Stimulated activated naive CD4-positive, alpha-beta T cell treated with Interleukin-2 at 50 U/mL for 16 hours (primary cell): ENCODE results near the gene CSRNP3.
"Not testable (repeated sequence)": the region's sequence is repeated elsewhere in the genome, so short reads cannot be mapped to it uniquely, and the experiment has no call there.

Experiments used
- DNase-seq: peaks from one replicate; lab custom pipeline; 2025; lab: John Stamatoyannopoulos, UW

Gene CSRNP3

GRCh38 chr2:165587335-165587938 lies 117.9 kb downstream of the CSRNP3 start:
- DNase-seq = no peak

GRCh38 chr2:165590999-165591398 lies 121.5 kb downstream of the CSRNP3 start:
- not testable (repeated sequence) for DNase-seq

- DNase-seq = no peak
Measured at GRCh38 chr2:165593081-165593480, 123.6 kb downstream of the CSRNP3 start.

- no peak for DNase-seq
Measured at GRCh38 chr2:165594231-165594934, 124.9 kb downstream of the CSRNP3 start.

- DNase-seq = no peak
Measured at GRCh38 chr2:165594935-165595255, 125.4 kb downstream of the CSRNP3 start.

GRCh38 chr2:165596788-165597187 lies 127.3 kb downstream of the CSRNP3 start:
- DNase-seq = no peak

- DNase-seq = no peak
Measured at GRCh38 chr2:165601065-165601830, 131.8 kb downstream of the CSRNP3 start.

- no peak for DNase-seq
Measured at GRCh38 chr2:165601928-165602521, 132.5 kb downstream of the CSRNP3 start.

- DNase-seq = no peak
Measured at GRCh38 chr2:165609672-165610071, 140.2 kb downstream of the CSRNP3 start.

GRCh38 chr2:165610591-165611029 lies 141.1 kb downstream of the CSRNP3 start:
- DNase-seq = no peak

GRCh38 chr2:165617741-165618481 lies 148.4 kb downstream of the CSRNP3 start:
- no peak for DNase-seq

- no peak for DNase-seq
Measured at GRCh38 chr2:165618806-165619205, 149.3 kb downstream of the CSRNP3 start.

GRCh38 chr2:165621086-165621560 lies 151.6 kb downstream of the CSRNP3 start:
- no peak for DNase-seq

- DNase-seq = no peak
Measured at GRCh38 chr2:165623161-165623560, 153.7 kb downstream of the CSRNP3 start.

GRCh38 chr2:165623783-165624469 lies 154.4 kb downstream of the CSRNP3 start:
- DNase-seq = no peak

- DNase-seq = no peak
Measured at GRCh38 chr2:165624470-165624800, 154.9 kb downstream of the CSRNP3 start.

- DNase-seq = no peak
Measured at GRCh38 chr2:165627470-165627869, 158.0 kb downstream of the CSRNP3 start.

- DNase-seq = no peak
Measured at GRCh38 chr2:165629776-165630175, 160.3 kb downstream of the CSRNP3 start.

- no peak for DNase-seq
Measured at GRCh38 chr2:165630236-165630635, 160.7 kb downstream of the CSRNP3 start.

- DNase-seq = no peak
Measured at GRCh38 chr2:165631089-165631488, 161.6 kb downstream of the CSRNP3 start.

- DNase-seq = no peak
Measured at GRCh38 chr2:165632594-165632993, 163.1 kb downstream of the CSRNP3 start.
